WTC11 (cell line): ENCODE measurements around the gene RPL39L. TPM values are rescaled to one million over a fixed set of nuclear protein-coding genes. Genes with fewer than 3 reads are reported as not detected.

ENCODE experiments used
- ATAC-seq: fragments of 200-7000 bp; cut with Tn5 transposase; 2 replicates; pipeline ENCODE4 v1.10.0; 2021; ENCODE audit warnings: mild to moderate bottlenecking, moderate library complexity
- CTCF ChIA-PET: fragments of 300-600 bp; sonication (Branson Sonifier 250); formaldehyde crosslinking; loops from one replicate; lab custom pipeline; 2021; ENCODE audit warnings: antibody characterized with exemption; lab: Charles Lee
- POLR2A ChIA-PET: fragments of 350-600 bp; sonication (Branson Sonifier 250); formaldehyde crosslinking; loops from one replicate; lab custom pipeline; 2021; ENCODE audit warnings: antibody characterized with exemption; lab: Charles Lee
- DNase-seq: peaks from one replicate; pipeline ENCODE4 v3.0.0; 2021; ENCODE audit warnings: low spot score
- H3K27ac Mint-ChIP-seq: 2 replicates; pipeline ENCODE4 v1.8.0; 2021; ENCODE audit warnings: mixed read lengths
- H3K27me3 Mint-ChIP-seq: 2 replicates; pipeline ENCODE4 v1.8.0; 2021; ENCODE audit warnings: low read depth, mild to moderate bottlenecking, moderate library complexity, mixed read lengths
- H3K36me3 Mint-ChIP-seq: 2 replicates; pipeline ENCODE4 v1.8.0; 2021; ENCODE audit warnings: mixed read lengths
- H3K4me1 Mint-ChIP-seq: 2 replicates; pipeline ENCODE4 v1.8.0; 2022; ENCODE audit warnings: mixed read lengths
- H3K4me3 Mint-ChIP-seq: 2 replicates; pipeline ENCODE4 v1.8.0; 2021; ENCODE audit warnings: mild to moderate bottlenecking, moderate library complexity, mixed read lengths
- H3K9me3 Mint-ChIP-seq: 2 replicates; pipeline ENCODE4 v1.8.0; 2021; ENCODE audit warnings: mixed read lengths
- ATF1 ChIP-seq: sonication (generic); formaldehyde crosslinking; IDR thresholded peaks from 2 replicates; pipeline ENCODE4 v1.8.1; 2023; ENCODE audit warnings: mild to moderate bottlenecking, moderate library complexity, missing genetic modification reagents
- CBFB ChIP-seq: sonication (generic); formaldehyde crosslinking; IDR thresholded peaks from 2 replicates; pipeline ENCODE4 v1.8.1; 2022; ENCODE audit warnings: mild to moderate bottlenecking, low read depth, missing genetic modification reagents
- ELF4 ChIP-seq: sonication (generic); formaldehyde crosslinking; IDR thresholded peaks from 2 replicates; pipeline ENCODE4 v1.8.1; 2022; ENCODE audit warnings: low read depth, mild to moderate bottlenecking, moderate library complexity, missing genetic modification reagents
- GABPB1 ChIP-seq: sonication (generic); formaldehyde crosslinking; IDR thresholded peaks from 2 replicates; pipeline ENCODE4 v1.8.1; 2023; ENCODE audit warnings: mild to moderate bottlenecking, missing genetic modification reagents
- GRHL2 ChIP-seq: fragments of 250-450 bp; sonication (Bioruptor Pico); IDR thresholded peaks from 2 replicates; pipeline ENCODE4 v1.8.0; 2022; ENCODE audit warnings: mild to moderate bottlenecking, moderate library complexity; ENCODE audit not compliant: insufficient replicate concordance, severe bottlenecking
- JAZF1 ChIP-seq: fragments of 250-450 bp; sonication (Bioruptor Pico); IDR thresholded peaks from 2 replicates; pipeline ENCODE4 v1.9.0; 2021; ENCODE audit warnings: moderate library complexity, mild to moderate bottlenecking, inconsistent platforms
- OVOL2 ChIP-seq: fragments of 250-450 bp; sonication (Bioruptor Pico); IDR thresholded peaks from 2 replicates; pipeline ENCODE4 v1.9.0; 2021; ENCODE audit warnings: mild to moderate bottlenecking, borderline replicate concordance
- SMAD4 ChIP-seq: sonication (generic); formaldehyde crosslinking; IDR thresholded peaks from 2 replicates; pipeline ENCODE4 v1.8.0; 2022; ENCODE audit warnings: mild to moderate bottlenecking, missing genetic modification reagents
- TEAD4 ChIP-seq: sonication (generic); formaldehyde crosslinking; IDR thresholded peaks from 2 replicates; pipeline ENCODE4 v1.8.0; 2022; ENCODE audit warnings: mild to moderate bottlenecking, missing genetic modification reagents
- ZNF232 ChIP-seq: sonication (generic); formaldehyde crosslinking; IDR thresholded peaks from 2 replicates; pipeline ENCODE4 v1.8.0; 2022; ENCODE audit warnings: mild to moderate bottlenecking, missing genetic modification reagents
- total RNA-seq: library from RNA; stranded (reverse); gene quantifications from 3 replicates; pipeline ENCODE4 v1.2.3, GENCODE V29; 2021
- TF ChIP-seq, protein P1 (sequence below): fragments of 250-450 bp; sonication (Bioruptor Pico); IDR thresholded peaks from 2 replicates; pipeline ENCODE4 v2.1.2; 2022; ENCODE audit warnings: mild to moderate bottlenecking, moderate library complexity
- TF ChIP-seq, protein P2 (sequence below): sonication (generic); formaldehyde crosslinking; IDR thresholded peaks from 2 replicates; pipeline ENCODE4 v1.8.1; 2023; ENCODE audit warnings: mild to moderate bottlenecking, moderate library complexity, missing genetic modification reagents
- TF ChIP-seq, protein P3 (sequence below): sonication (generic); formaldehyde crosslinking; IDR thresholded peaks from 2 replicates; pipeline ENCODE4 v1.8.1; 2023; ENCODE audit warnings: mild to moderate bottlenecking, missing genetic modification reagents, moderate library complexity
- TF ChIP-seq, protein P4 (sequence below): fragments of 250-450 bp; sonication (Bioruptor Pico); IDR thresholded peaks from 2 replicates; pipeline ENCODE4 v1.9.0; 2021; ENCODE audit warnings: mild to moderate bottlenecking
- TF ChIP-seq, protein P5 (sequence below): sonication (generic); formaldehyde crosslinking; IDR thresholded peaks from 2 replicates; pipeline ENCODE4 v1.8.1; 2023; ENCODE audit warnings: mild to moderate bottlenecking, missing genetic modification reagents
- TF ChIP-seq, protein P6 (sequence below): sonication (generic); formaldehyde crosslinking; IDR thresholded peaks from 2 replicates; pipeline ENCODE4 v1.8.1; 2022; ENCODE audit warnings: mild to moderate bottlenecking, moderate library complexity, missing genetic modification reagents
- TF ChIP-seq, protein P7 (sequence below): sonication (generic); formaldehyde crosslinking; IDR thresholded peaks from 2 replicates; pipeline ENCODE4 v1.8.1; 2023; ENCODE audit warnings: mild to moderate bottlenecking, missing genetic modification reagents, borderline replicate concordance

RPL39L gene
- total RNA-seq, 1 experiment from 2014 or later: 78.3 TPM

DNA sequence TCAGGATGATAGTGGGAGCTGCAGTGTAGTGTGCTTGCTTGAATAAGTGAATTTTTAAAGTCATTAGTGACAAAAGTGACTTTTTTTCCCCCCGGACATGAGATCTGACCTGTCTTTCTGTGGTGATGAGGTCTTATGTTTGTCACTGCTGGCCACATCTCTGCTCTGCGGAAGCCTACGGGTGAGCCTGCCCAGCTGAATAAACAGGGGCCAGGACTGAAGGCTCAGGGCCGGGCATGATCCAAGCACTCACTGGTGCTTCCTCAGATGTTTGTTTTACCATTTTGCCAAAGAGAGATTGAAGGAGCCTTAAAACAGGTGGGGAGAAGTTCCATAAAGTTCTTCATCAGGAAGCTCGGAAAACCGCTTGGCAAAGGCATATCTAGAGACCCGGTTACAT is 35.0 kb downstream of the RPL39L start (continued):
- no peak for TF ChIP-seq ATF1
- TF ChIP-seq, protein P1, sequence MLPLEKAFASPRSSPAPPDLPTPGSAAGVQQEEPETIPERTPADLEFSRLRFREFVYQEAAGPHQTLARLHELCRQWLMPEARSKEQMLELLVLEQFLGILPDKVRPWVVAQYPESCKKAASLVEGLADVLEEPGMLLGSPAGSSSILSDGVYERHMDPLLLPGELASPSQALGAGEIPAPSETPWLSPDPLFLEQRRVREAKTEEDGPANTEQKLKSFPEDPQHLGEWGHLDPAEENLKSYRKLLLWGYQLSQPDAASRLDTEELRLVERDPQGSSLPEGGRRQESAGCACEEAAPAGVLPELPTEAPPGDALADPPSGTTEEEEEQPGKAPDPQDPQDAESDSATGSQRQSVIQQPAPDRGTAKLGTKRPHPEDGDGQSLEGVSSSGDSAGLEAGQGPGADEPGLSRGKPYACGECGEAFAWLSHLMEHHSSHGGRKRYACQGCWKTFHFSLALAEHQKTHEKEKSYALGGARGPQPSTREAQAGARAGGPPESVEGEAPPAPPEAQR (CRISPR knock-in tag): no peak
- TF ChIP-seq OVOL2 (CRISPR knock-in tag): no peak
- no peak for TF ChIP-seq ELF4
- TF ChIP-seq CBFB (CRISPR knock-in tag): no peak
- TF ChIP-seq, protein P2, sequence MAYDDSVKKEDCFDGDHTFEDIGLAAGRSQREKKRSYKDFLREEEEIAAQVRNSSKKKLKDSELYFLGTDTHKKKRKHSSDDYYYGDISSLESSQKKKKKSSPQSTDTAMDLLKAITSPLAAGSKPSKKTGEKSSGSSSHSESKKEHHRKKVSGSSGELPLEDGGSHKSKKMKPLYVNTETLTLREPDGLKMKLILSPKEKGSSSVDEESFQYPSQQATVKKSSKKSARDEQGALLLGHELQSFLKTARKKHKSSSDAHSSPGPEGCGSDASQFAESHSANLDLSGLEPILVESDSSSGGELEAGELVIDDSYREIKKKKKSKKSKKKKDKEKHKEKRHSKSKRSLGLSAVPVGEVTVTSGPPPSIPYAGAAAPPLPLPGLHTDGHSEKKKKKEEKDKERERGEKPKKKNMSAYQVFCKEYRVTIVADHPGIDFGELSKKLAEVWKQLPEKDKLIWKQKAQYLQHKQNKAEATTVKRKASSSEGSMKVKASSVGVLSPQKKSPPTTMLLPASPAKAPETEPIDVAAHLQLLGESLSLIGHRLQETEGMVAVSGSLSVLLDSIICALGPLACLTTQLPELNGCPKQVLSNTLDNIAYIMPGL: no peak

DNA sequence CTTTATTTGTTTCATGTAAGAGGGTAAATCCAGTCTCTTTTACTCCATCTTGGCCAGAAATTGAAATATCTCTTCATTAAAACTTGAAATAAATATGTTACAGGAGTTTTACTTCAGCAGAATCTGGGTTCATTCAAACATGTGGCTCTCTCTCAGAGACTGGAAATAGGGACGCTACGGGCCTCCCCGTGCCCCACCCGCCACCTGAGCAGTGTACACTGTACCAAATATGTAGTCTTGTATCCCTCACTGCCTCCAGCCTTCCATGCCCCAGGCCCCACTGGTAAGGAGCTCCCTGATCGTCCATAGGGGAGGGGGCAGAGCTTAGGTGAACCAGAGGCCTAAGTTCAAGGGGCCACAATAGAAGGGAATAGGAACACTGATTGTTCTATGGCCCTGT is 36.0 kb downstream of the RPL39L start:
- CTCF ChIA-PET: interaction anchor here (0.9 to 2.9 kb wide), 2 partner anchors 10 to 62 kb away, joined by 3 to 12 read pairs; no protein-coding TSS in a partner anchor
- no peaks in the 10 kb centered on the region for H3K36me3 Mint-ChIP-seq
- H3K27me3 Mint-ChIP-seq: no peaks in the 10 kb centered on the region
- H3K4me3 Mint-ChIP-seq: no peak overlapping the region
- POLR2A ChIA-PET: no interaction called here
- no peak for DNase-seq
- no peak overlapping the region for H3K27ac Mint-ChIP-seq
- no peak for ATAC-seq
- peaks cover 16% of the 10 kb centered on the region for H3K4me1 Mint-ChIP-seq
- TF ChIP-seq, protein P3, sequence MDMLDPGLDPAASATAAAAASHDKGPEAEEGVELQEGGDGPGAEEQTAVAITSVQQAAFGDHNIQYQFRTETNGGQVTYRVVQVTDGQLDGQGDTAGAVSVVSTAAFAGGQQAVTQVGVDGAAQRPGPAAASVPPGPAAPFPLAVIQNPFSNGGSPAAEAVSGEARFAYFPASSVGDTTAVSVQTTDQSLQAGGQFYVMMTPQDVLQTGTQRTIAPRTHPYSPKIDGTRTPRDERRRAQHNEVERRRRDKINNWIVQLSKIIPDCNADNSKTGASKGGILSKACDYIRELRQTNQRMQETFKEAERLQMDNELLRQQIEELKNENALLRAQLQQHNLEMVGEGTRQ (CRISPR knock-in tag): no peak
- TF ChIP-seq GRHL2 (no peak), TEAD4 (no peak), SMAD4 (no peak)
- TF ChIP-seq, protein P4, sequence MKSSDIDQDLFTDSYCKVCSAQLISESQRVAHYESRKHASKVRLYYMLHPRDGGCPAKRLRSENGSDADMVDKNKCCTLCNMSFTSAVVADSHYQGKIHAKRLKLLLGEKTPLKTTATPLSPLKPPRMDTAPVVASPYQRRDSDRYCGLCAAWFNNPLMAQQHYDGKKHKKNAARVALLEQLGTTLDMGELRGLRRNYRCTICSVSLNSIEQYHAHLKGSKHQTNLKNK: no peak
- TF ChIP-seq, protein P5, sequence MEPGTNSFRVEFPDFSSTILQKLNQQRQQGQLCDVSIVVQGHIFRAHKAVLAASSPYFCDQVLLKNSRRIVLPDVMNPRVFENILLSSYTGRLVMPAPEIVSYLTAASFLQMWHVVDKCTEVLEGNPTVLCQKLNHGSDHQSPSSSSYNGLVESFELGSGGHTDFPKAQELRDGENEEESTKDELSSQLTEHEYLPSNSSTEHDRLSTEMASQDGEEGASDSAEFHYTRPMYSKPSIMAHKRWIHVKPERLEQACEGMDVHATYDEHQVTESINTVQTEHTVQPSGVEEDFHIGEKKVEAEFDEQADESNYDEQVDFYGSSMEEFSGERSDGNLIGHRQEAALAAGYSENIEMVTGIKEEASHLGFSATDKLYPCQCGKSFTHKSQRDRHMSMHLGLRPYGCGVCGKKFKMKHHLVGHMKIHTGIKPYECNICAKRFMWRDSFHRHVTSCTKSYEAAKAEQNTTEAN (CRISPR knock-in tag): no peak
- H3K9me3 Mint-ChIP-seq: no peaks in the 10 kb centered on the region

DNA sequence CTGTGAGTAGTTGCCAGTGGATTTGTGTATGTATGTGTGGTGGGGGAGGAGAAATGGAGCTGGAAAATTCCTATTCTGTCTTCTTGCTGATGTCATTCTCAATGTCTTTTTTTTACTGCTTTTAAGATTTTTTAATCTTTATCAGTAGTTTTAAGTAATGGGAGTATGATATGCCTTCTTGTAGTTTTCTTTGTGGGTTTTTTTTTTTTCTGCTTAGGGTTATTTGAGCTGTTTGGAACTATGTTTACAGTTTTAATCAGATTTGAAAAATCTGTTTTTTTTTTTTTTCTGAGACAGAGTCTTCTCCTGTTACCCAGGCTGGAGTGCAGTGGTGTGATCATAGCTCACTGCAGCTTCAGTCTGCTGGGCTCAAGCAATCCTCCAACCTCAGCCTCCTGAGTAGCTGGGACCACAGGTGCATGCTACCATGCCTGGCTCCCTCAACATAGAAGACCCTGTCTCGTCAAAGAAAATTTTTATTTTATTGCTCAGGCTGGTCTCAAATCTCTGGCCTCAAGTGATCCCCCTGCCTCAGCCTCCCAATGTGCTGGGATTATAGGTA is 37.1 kb downstream of the RPL39L start:
- no peak overlapping the region for H3K27ac Mint-ChIP-seq
- H3K36me3 Mint-ChIP-seq: no peaks in the 10 kb centered on the region
- POLR2A ChIA-PET: interaction anchor here (1.4 kb wide), 1 partner anchor 171 kb away, joined by 4 read pairs; no protein-coding TSS in a partner anchor
- H3K4me3 Mint-ChIP-seq: no peak overlapping the region
- no peak for ATAC-seq
- TF ChIP-seq GABPB1 (CRISPR knock-in tag) (no peak), ZNF232 (CRISPR knock-in tag) (no peak), JAZF1 (CRISPR knock-in tag) (no peak), ATF1 (no peak)
- TF ChIP-seq, protein P6, sequence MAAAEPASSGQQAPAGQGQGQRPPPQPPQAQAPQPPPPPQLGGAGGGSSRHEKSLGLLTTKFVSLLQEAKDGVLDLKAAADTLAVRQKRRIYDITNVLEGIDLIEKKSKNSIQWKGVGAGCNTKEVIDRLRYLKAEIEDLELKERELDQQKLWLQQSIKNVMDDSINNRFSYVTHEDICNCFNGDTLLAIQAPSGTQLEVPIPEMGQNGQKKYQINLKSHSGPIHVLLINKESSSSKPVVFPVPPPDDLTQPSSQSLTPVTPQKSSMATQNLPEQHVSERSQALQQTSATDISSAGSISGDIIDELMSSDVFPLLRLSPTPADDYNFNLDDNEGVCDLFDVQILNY: no peak
- TF ChIP-seq, protein P7, sequence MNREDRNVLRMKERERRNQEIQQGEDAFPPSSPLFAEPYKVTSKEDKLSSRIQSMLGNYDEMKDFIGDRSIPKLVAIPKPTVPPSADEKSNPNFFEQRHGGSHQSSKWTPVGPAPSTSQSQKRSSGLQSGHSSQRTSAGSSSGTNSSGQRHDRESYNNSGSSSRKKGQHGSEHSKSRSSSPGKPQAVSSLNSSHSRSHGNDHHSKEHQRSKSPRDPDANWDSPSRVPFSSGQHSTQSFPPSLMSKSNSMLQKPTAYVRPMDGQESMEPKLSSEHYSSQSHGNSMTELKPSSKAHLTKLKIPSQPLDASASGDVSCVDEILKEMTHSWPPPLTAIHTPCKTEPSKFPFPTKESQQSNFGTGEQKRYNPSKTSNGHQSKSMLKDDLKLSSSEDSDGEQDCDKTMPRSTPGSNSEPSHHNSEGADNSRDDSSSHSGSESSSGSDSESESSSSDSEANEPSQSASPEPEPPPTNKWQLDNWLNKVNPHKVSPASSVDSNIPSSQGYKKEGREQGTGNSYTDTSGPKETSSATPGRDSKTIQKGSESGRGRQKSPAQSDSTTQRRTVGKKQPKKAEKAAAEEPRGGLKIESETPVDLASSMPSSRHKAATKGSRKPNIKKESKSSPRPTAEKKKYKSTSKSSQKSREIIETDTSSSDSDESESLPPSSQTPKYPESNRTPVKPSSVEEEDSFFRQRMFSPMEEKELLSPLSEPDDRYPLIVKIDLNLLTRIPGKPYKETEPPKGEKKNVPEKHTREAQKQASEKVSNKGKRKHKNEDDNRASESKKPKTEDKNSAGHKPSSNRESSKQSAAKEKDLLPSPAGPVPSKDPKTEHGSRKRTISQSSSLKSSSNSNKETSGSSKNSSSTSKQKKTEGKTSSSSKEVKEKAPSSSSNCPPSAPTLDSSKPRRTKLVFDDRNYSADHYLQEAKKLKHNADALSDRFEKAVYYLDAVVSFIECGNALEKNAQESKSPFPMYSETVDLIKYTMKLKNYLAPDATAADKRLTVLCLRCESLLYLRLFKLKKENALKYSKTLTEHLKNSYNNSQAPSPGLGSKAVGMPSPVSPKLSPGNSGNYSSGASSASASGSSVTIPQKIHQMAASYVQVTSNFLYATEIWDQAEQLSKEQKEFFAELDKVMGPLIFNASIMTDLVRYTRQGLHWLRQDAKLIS (CRISPR knock-in tag): no peak
- TF ChIP-seq, protein P3 (CRISPR knock-in tag): no peak
- H3K27me3 Mint-ChIP-seq: no peaks in the 10 kb centered on the region
- DNase-seq: no peak
- CTCF ChIA-PET: interaction anchor here (1.1 to 2.4 kb wide), 7 partner anchors 11 to 577 kb away, joined by 3 to 27 read pairs (median 4); partner anchors contain the start of gene RPL39L
- H3K9me3 Mint-ChIP-seq: no peaks in the 10 kb centered on the region
- peaks cover 16% of the 10 kb centered on the region for H3K4me1 Mint-ChIP-seq
